CD8-positive, alpha-beta memory T cell (primary cell): ENCODE results near the gene IL13RA2. TPM values are rescaled to one million over a fixed set of nuclear protein-coding genes. Genes with fewer than 3 reads are reported as not detected.
A peak's percentile ranks its signal among the peaks of the same experiment; 100 is the strongest.

Source experiments
- CTCF ChIA-PET: fragments of 350-600 bp; sonication (Branson Sonifier 250); formaldehyde crosslinking; loops from one replicate; lab custom pipeline; 2021; ENCODE audit warnings: antibody characterized with exemption; lab: Charles Lee
- POLR2A ChIA-PET: fragments of 350-600 bp; sonication (Branson Sonifier 250); formaldehyde crosslinking; loops from one replicate; lab custom pipeline; 2021; ENCODE audit warnings: antibody characterized with exemption; lab: Charles Lee
- DNase-seq, 5 donors: peaks; one replicate each; pipeline versions ENCODE4 v3.0.0 to v3.0.0-alpha.2; 2020 to 2022; ENCODE audit warnings: mixed read lengths in 1 of 5
- H3K27ac ChIP-seq: one replicate; pipeline ENCODE4 v1.7.0; 2013; ENCODE audit warnings: low read depth, mild to moderate bottlenecking, low read length, moderate library complexity
- H3K27me3 ChIP-seq: 2 replicates; pipeline ENCODE4 v1.7.0; 2013; ENCODE audit warnings: low read length, mild to moderate bottlenecking; ENCODE audit not compliant: insufficient read depth, poor library complexity, severe bottlenecking
- H3K36me3 ChIP-seq: 2 replicates; pipeline ENCODE4 v1.7.0; 2013; ENCODE audit warnings: mild to moderate bottlenecking, low read length, moderate library complexity; ENCODE audit not compliant: insufficient read depth
- H3K4me1 ChIP-seq: 2 replicates; pipeline ENCODE4 v1.7.0; 2013; ENCODE audit warnings: mild to moderate bottlenecking, low read length, moderate library complexity; ENCODE audit not compliant: insufficient read depth
- H3K4me3 ChIP-seq: 2 replicates; pipeline ENCODE4 v1.7.0; 2013; ENCODE audit warnings: mild to moderate bottlenecking, low read length
- H3K9me3 ChIP-seq: 2 replicates; pipeline ENCODE4 v1.7.0; 2013; ENCODE audit warnings: mild to moderate bottlenecking, low read length
- H3K27ac Mint-ChIP-seq, 8 donors: one replicate each; pipeline ENCODE4 v1.8.0; 2020 to 2021; ENCODE audit warnings: mixed read lengths in 8 of 8, mild to moderate bottlenecking in 6 of 8, inconsistent platforms in 3 of 8, moderate library complexity in 3 of 8
- H3K27me3 Mint-ChIP-seq, 2 donors: one replicate each; pipeline ENCODE4 v1.8.0; 2020 to 2021; ENCODE audit warnings: mixed read lengths in 2 of 2, mild to moderate bottlenecking in 1 of 2, moderate library complexity in 1 of 2
- H3K36me3 Mint-ChIP-seq, 3 donors: one replicate each; pipeline ENCODE4 v1.8.0; 2020 to 2021; ENCODE audit warnings: mixed read lengths in 3 of 3, inconsistent platforms in 1 of 3, mild to moderate bottlenecking in 1 of 3
- H3K4me1 Mint-ChIP-seq, 3 donors: one replicate each; pipeline ENCODE4 v1.8.0; 2020 to 2021; ENCODE audit warnings: mixed read lengths in 3 of 3, inconsistent platforms in 1 of 3, mild to moderate bottlenecking in 1 of 3
- H3K4me3 Mint-ChIP-seq, 7 donors: one replicate each; pipeline ENCODE4 v1.8.0; 2020 to 2021; ENCODE audit warnings: mixed read lengths in 7 of 7, mild to moderate bottlenecking in 6 of 7, moderate library complexity in 4 of 7, inconsistent platforms in 2 of 7
- H3K9me3 Mint-ChIP-seq, 5 donors: one replicate each; pipeline ENCODE4 v1.8.0; 2020 to 2022; ENCODE audit warnings: mixed read lengths in 5 of 5, mild to moderate bottlenecking in 3 of 5, moderate library complexity in 2 of 5, inconsistent platforms in 1 of 5
- polyA plus RNA-seq: library from polyadenylated mRNA; unstranded; fragments of 300-500 nt; fragmentation: Illumina TruSeq; gene quantifications from one replicate; pipeline ENCODE4 v1.2.3, GENCODE V29; 2021
- total RNA-seq, 2 experiments: library from RNA; stranded (reverse); gene quantifications; one replicate each; pipeline ENCODE4 v1.2.3, GENCODE V29; 2021

IL13RA2 gene
- total and polyA plus RNA-seq, 3 experiments from 2014 or later: not detected

GRCh38 chrX:115021121-115021520, 3.7 kb upstream of the IL13RA2 start:
- H3K4me1 Mint-ChIP-seq: no peaks in the 10 kb centered on the region

GRCh38 chrX:115018944-115019343, 1.5 kb upstream of the IL13RA2 start:
- H3K27ac Mint-ChIP-seq: no peak overlapping the region
- H3K36me3 ChIP-seq: no peaks in the 10 kb centered on the region
- H3K27me3 ChIP-seq: no peaks in the 10 kb centered on the region
- no peak overlapping the region for H3K27ac ChIP-seq
- POLR2A ChIA-PET: no interaction called here
- no peak overlapping the region for H3K4me3 Mint-ChIP-seq
- H3K27me3 Mint-ChIP-seq: peaks cover 0 to 3% of the 10 kb centered on the region in 2 donors
- no peaks in the 10 kb centered on the region for H3K4me1 Mint-ChIP-seq
- CTCF ChIA-PET: no interaction called here
- H3K4me1 ChIP-seq: no peaks in the 10 kb centered on the region
- no peak overlapping the region for H3K4me3 ChIP-seq
- H3K9me3 Mint-ChIP-seq: peaks cover 0 to 3% (median 2%) of the 10 kb centered on the region in 5 donors
- no peaks in the 10 kb centered on the region for H3K36me3 Mint-ChIP-seq
- DNase-seq: no peak
- no peaks in the 10 kb centered on the region for H3K9me3 ChIP-seq

More at GRCh38 chrX:115021121-115021520, 3.7 kb upstream of the IL13RA2 start:
- Histone ChIP-seq H3K9me3 (no peaks in the 10 kb centered on the region), H3K4me1 (no peaks in the 10 kb centered on the region), H3K27me3 (no peaks in the 10 kb centered on the region), H3K4me3 (no peak overlapping the region), H3K27ac (no peak overlapping the region), H3K36me3 (no peaks in the 10 kb centered on the region)
- Mint-ChIP-seq H3K4me3 (no peak overlapping the region), H3K9me3 (peaks cover 0 to 8% (median 3%) of the 10 kb centered on the region in 5 donors), H3K36me3 (no peaks in the 10 kb centered on the region), H3K27ac (no peak overlapping the region), H3K27me3 (peaks cover 0 to 2% of the 10 kb centered on the region in 2 donors)
- POLR2A ChIA-PET: no interaction called here
- DNase-seq: no peak
- CTCF ChIA-PET: no interaction called here

- Mint-ChIP-seq H3K4me3 (no peak overlapping the region), H3K9me3 (peaks cover 0 to 3% (median 2%) of the 10 kb centered on the region in 5 donors), H3K27ac (no peak overlapping the region), H3K4me1 (no peaks in the 10 kb centered on the region), H3K27me3 (peaks cover 0 to 3% of the 10 kb centered on the region in 2 donors), H3K36me3 (no peaks in the 10 kb centered on the region)
- ChIA-PET CTCF (no interaction called here), POLR2A (no interaction called here)
- no peaks in the 10 kb centered on the region for H3K9me3 ChIP-seq
- no peaks in the 10 kb centered on the region for H3K4me1 ChIP-seq
- no peak overlapping the region for H3K27ac ChIP-seq
- no peaks in the 10 kb centered on the region for H3K27me3 ChIP-seq
- no peak overlapping the region for H3K4me3 ChIP-seq
- no peak for DNase-seq
- H3K36me3 ChIP-seq: no peaks in the 10 kb centered on the region
Observed at GRCh38 chrX:115018040-115018647, 728 bp upstream of the IL13RA2 start.

GRCh38 chrX:115013705-115014104, 3.7 kb downstream of the IL13RA2 start:
- Mint-ChIP-seq H3K9me3 (peaks cover 0 to 4% (median 0%) of the 10 kb centered on the region in 5 donors), H3K4me1 (no peaks in the 10 kb centered on the region), H3K27me3 (peaks cover 0 to 5% of the 10 kb centered on the region in 2 donors), H3K36me3 (no peaks in the 10 kb centered on the region), H3K27ac (no peak overlapping the region), H3K4me3 (no peak overlapping the region)
- H3K27me3 ChIP-seq: no peaks in the 10 kb centered on the region
- ChIA-PET POLR2A (no interaction called here), CTCF (no interaction called here)
- no peaks in the 10 kb centered on the region for H3K36me3 ChIP-seq
- H3K4me3 ChIP-seq: no peak overlapping the region
- H3K27ac ChIP-seq: no peak overlapping the region
- H3K9me3 ChIP-seq: no peaks in the 10 kb centered on the region
- no peaks in the 10 kb centered on the region for H3K4me1 ChIP-seq
- no peak for DNase-seq

GRCh38 chrX:115011428-115011827, 6.0 kb downstream of the IL13RA2 start:
- CTCF ChIA-PET: no interaction called here
- no peak overlapping the region for H3K27ac ChIP-seq
- Mint-ChIP-seq H3K27ac (no peak overlapping the region), H3K9me3 (peaks cover 0 to 4% (median 0%) of the 10 kb centered on the region in 5 donors), H3K36me3 (no peaks in the 10 kb centered on the region), H3K27me3 (peaks cover 0 to 5% of the 10 kb centered on the region in 2 donors), H3K4me1 (no peaks in the 10 kb centered on the region), H3K4me3 (no peak overlapping the region)
- H3K9me3 ChIP-seq: no peaks in the 10 kb centered on the region
- no peaks in the 10 kb centered on the region for H3K4me1 ChIP-seq
- H3K27me3 ChIP-seq: no peaks in the 10 kb centered on the region
- POLR2A ChIA-PET: no interaction called here
- H3K36me3 ChIP-seq: no peaks in the 10 kb centered on the region
- no peak for DNase-seq
- H3K4me3 ChIP-seq: no peak overlapping the region

GRCh38 chrX:114999906-115000305, 17.5 kb downstream of the IL13RA2 start:
- H3K9me3 Mint-ChIP-seq: peaks cover 0 to 4% (median 0%) of the 10 kb centered on the region in 5 donors
- H3K27ac Mint-ChIP-seq: no peak overlapping the region
- H3K27me3 ChIP-seq: no peaks in the 10 kb centered on the region
- H3K4me1 Mint-ChIP-seq: no peaks in the 10 kb centered on the region
- no peaks in the 10 kb centered on the region for H3K9me3 ChIP-seq
- no peaks in the 10 kb centered on the region for H3K36me3 Mint-ChIP-seq
- H3K4me1 ChIP-seq: no peaks in the 10 kb centered on the region
- CTCF ChIA-PET: no interaction called here
- POLR2A ChIA-PET: no interaction called here
- H3K27me3 Mint-ChIP-seq: peaks cover 0 to 1% of the 10 kb centered on the region in 2 donors
- no peak for DNase-seq
- H3K4me3 Mint-ChIP-seq: no peak overlapping the region
- no peaks in the 10 kb centered on the region for H3K36me3 ChIP-seq
- no peak overlapping the region for H3K4me3 ChIP-seq
- H3K27ac ChIP-seq: no peak overlapping the region

GRCh38 chrX:114997779-114998178, 19.6 kb downstream of the IL13RA2 start:
- no peaks in the 10 kb centered on the region for H3K4me1 Mint-ChIP-seq
- POLR2A ChIA-PET: no interaction called here
- DNase-seq: no peak
- H3K27me3 Mint-ChIP-seq: peaks cover 0 to 1% of the 10 kb centered on the region in 2 donors
- CTCF ChIA-PET: no interaction called here
- H3K9me3 ChIP-seq: no peaks in the 10 kb centered on the region
- no peak overlapping the region for H3K4me3 Mint-ChIP-seq
- no peaks in the 10 kb centered on the region for H3K27me3 ChIP-seq
- no peak overlapping the region for H3K27ac ChIP-seq
- H3K4me1 ChIP-seq: no peaks in the 10 kb centered on the region
- H3K36me3 ChIP-seq: no peaks in the 10 kb centered on the region
- H3K36me3 Mint-ChIP-seq: no peaks in the 10 kb centered on the region
- peaks cover 0 to 3% (median 0%) of the 10 kb centered on the region in 5 donors for H3K9me3 Mint-ChIP-seq
- H3K4me3 ChIP-seq: no peak overlapping the region
- no peak overlapping the region for H3K27ac Mint-ChIP-seq

- peaks cover 0 to 5% (median 0%) of the 10 kb centered on the region in 5 donors for H3K9me3 Mint-ChIP-seq
- Histone ChIP-seq H3K4me3 (no peak overlapping the region), H3K36me3 (no peaks in the 10 kb centered on the region), H3K9me3 (no peaks in the 10 kb centered on the region), H3K27me3 (no peaks in the 10 kb centered on the region), H3K4me1 (no peaks in the 10 kb centered on the region), H3K27ac (no peak overlapping the region)
- ChIA-PET CTCF (no interaction called here), POLR2A (no interaction called here)
- no peaks in the 10 kb centered on the region for H3K4me1 Mint-ChIP-seq
- H3K27ac Mint-ChIP-seq: peak overlapping the region in 1 of 8 donors; percentile 52
- DNase-seq: no peak
- no peak overlapping the region for H3K4me3 Mint-ChIP-seq
- no peaks in the 10 kb centered on the region for H3K36me3 Mint-ChIP-seq
- no peaks in the 10 kb centered on the region for H3K27me3 Mint-ChIP-seq
Observed at GRCh38 chrX:114985967-114986592, 31.3 kb downstream of the IL13RA2 start.
